AG08396 (cell line): Measurements from ENCODE around the gene TIMM23.
A peak's percentile ranks its signal among the peaks of the same experiment; 100 is the strongest.
"Not testable (repeated sequence)": the region's sequence is repeated elsewhere in the genome, so short reads cannot be mapped to it uniquely, and the experiment has no call there.

Source experiments
- DNase-seq: peaks from one replicate; pipeline ENCODE4 v3.0.0; 2012; ENCODE audit warnings: low spot score, mixed read lengths

The TIMM23 gene, protein sequence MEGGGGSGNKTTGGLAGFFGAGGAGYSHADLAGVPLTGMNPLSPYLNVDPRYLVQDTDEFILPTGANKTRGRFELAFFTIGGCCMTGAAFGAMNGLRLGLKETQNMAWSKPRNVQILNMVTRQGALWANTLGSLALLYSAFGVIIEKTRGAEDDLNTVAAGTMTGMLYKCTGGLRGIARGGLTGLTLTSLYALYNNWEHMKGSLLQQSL

DNA sequence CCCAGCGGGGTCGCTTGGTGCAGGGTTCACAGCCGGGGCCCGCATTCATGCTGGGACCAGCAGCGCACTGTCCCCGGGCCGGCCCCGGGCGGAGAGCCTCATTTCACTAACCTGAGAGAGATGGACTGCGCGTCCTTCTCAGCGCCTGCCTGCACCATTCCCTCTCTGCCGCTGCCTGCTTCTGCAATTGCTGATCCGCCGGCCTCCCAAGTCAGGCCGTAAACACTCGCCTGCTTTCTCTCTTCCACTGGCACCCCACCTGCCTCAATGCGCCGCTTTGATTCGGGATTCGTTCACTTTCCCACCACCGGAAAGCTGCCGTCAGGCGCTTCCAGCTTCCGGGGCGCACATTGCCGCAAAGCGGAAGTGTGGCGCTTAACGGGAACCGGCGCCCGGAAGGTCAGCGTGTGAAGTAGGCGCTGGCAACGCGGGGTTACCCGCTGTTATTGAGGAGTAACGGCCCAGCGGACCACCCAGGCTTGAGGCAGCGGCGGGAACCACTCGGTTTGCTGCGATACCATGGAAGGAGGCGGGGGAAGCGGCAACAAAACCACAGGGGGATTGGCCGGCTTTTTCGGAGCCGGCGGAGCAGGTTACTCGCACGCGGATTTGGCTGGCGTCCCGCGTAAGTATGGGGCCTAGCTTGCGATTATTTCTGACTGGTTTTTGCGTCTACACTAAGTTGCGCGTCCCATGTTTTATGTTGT lies at the start of gene TIMM23:
Gene TIMM23, plus strand, starts transcription at position 384 of the 707 bp plus-strand sequence. Its CDS starts 136 bp downstream, at position 520.
- DNase-seq, result peak; percentile 67

DNA sequence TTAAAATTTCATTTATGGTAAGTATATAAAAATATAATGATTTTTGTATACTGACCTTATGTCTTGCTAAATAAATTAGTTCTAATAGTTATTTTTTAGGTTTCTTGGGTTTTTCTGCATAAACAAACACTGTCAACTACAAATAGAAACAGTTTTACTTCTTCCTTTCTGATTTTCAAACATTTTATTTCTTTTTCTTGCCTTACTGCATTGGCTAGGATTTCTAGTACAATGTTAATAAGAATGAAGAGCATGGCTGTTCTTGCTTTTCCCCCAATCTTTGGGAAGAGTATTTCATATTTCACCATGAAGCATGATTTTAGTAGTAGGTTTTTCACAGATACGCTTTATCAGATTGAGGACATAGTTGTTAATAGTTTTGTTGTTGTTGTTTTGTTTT lies 45.5 kb upstream of the TIMM23 start:
- not testable (repeated sequence) for DNase-seq

DNA sequence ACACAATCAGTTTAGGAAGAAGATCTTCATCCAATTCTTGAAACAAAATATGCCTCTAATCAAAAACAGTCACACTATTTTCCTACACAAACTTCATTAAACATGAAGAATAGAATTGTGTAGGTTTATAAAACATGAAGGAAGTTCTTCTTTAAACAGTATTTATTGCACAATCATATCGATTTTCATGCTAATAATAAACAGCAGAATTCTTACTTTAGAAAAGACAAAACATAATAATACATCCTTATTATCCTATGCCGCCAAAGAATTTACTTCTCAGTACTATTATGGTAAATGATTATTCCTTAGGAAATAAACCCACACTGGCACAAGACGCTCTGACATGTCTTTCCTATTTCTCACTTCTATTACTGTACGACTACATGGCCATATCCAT lies 41.0 kb upstream of the TIMM23 start:
- not testable (repeated sequence) for DNase-seq

DNA sequence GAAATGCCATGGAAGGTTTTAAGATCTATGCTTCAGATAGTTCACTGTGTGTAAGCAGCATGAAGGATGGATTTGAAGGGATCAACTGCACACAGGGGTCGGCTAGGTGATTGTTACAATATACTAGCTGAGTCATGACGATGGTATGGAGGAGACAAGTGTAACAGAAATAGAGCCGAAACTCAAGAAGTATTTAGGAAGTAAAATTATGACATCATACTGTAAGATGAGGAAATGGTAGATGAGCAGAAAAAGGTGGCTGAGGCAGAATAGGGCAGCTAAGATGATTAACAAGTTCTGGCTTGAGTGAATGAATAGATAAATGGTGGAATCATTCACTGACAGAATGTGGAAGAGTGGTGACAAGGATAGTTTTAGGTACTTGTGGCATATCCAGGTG lies 37.5 kb upstream of the TIMM23 start:
- DNase-seq, result not testable (repeated sequence)

DNA sequence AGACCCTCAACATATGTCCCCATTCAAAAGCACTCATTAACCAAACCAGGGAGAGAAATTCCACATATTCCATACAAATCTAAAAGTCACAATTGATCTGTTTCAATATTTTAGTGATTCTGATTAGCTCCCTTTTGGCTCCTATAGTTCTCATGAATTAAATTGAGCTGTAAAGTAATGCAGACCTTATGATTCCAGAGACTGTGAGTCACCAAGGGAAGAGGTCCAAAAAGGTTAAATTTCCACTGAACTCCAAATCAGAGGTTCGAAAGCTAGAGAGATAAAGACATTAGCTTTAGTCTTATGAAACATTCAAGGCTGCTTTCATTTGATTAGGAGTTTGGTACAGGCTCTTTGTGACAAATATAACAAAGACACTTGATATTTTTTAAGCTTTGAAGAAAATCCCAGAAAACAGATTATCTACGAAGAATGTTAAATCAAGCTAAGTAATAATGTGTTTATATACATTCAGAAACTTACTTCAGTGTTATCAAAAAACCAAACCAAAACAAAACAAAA lies 33.1 kb upstream of the TIMM23 start:
- not testable (repeated sequence) for DNase-seq

DNA sequence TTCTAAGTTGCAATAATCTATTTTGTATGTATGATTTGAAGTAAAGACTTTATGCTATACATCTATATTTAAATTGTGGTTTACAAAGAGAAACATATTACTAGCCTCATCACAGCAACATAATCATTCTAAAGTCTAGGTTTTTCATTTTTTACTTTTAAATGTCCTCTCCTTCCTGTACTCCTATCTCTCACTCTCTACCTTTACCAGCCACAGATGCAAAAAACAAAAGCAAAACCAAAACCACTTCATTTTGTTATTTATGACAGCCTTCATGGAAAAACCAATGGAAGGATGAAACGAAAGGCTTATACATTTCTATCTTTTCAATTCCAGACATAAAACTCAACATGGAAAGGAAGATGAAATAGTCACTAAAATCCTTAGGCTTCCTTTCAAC lies 31.1 kb upstream of the TIMM23 start:
- DNase-seq, result not testable (repeated sequence)

DNA sequence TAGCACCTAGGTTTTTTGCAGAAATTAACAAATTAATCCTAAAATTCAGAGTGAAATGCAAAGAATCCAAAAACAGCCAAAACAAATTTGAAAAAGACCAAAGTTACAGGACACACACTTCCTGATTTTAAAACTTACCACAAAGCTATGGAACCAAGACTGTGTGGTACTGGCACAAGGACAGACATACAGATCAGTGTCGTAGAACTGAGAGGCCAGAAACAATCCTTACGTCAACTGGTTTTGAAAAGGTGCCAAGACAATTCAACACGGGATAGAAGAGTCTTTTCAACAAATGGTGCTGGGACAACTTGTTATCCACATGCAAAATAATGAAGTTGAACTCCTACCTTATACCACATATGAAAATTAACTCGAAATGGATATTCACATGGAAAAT lies 26.8 kb upstream of the TIMM23 start:
- not testable (repeated sequence) for DNase-seq

DNA sequence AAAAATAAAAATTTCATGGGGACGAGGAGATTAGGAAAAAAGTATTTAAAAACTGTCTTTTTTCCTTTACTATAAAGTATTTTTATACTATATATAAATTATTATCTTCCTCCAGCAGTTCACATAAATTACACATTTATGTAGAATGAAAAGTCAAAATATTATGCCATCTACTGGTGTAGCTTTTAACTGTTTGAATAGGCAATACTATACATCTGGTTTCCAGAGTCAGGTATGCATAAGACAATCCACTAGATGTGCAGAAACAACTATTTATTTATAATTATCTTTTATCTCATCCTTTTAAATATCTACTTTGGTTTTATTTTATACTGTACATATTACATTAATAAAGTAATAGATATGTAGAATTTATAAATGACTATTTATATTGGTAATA lies 24.9 kb upstream of the TIMM23 start:
- DNase-seq, result not testable (repeated sequence)

DNA sequence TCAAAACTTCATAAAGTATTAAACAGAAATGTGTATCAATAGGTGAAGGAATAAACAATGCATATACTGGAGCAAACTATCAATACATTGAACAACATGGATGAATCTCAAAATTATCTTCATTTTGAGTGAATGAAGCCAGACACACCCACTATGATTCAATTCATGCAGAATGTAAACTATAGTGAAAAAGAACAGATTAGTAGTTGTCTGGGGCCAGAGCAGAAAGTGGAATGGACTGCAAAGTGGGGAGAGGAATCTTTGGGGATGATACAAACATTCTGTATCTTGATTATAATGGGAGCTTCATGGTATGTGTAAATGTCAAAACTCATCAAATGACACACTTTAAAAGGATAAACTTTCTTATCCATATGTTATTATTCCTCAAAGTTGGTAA lies 23.5 kb upstream of the TIMM23 start:
- DNase-seq, result peak; percentile 8

DNA sequence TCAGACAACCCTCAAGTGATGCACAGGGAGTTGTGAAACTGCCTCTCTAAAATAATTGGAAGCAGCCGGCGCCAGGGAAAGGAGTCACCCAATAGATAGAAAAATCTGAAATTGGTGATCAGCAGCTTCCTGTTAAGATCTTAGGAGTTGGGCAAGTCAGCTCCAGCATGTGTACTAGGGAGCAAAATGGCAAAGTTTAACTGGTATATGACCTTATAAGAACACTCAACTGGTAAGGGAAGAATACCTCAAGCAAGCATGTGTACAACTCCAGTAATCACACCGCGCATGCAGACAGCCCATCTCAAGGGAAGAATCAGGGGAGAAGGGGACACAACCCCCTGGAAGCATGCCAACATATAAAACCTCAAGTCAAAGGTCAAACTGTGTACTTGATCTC lies 17.9 kb upstream of the TIMM23 start:
- not testable (repeated sequence) for DNase-seq

DNA sequence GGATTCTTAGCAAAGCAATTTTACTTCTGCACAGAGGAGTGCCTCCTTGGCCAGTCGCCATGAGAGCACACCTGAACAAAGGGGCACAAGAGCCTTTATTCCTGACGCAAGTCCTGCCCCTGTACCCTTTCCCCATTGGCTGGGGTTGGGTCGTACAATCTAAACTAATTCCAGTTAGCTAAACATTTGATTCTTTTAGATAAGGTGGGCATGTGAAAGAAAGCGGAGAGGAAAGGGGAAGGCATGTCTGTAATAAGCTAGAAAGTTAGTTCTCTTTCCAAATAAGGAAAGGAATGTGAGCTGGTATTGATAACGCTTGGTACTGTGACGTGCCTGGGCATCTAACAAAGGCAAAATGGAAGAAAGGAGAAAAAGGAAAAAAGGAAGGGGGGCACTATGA lies 15.7 kb upstream of the TIMM23 start:
- not testable (repeated sequence) for DNase-seq

DNA sequence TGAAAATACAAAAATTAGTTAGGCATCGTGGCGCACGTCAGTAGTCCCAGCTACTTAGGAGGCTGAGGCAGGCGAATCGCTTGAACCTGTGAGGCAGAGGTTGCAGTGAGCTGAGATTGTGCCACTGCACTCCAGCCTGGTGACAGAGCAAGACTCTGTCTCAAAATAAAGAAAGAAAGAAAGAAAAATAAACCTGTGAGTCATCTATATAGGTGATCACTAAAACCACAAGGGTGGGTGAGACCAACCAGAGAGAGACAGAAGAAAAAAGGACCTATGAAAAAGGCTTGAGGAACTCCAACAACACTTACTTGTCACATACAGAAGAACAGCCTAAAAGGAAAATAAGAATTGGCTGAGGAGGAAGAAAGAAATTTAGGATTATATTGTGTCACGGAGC lies 14.4 kb upstream of the TIMM23 start:
- DNase-seq, result not testable (repeated sequence)

DNA sequence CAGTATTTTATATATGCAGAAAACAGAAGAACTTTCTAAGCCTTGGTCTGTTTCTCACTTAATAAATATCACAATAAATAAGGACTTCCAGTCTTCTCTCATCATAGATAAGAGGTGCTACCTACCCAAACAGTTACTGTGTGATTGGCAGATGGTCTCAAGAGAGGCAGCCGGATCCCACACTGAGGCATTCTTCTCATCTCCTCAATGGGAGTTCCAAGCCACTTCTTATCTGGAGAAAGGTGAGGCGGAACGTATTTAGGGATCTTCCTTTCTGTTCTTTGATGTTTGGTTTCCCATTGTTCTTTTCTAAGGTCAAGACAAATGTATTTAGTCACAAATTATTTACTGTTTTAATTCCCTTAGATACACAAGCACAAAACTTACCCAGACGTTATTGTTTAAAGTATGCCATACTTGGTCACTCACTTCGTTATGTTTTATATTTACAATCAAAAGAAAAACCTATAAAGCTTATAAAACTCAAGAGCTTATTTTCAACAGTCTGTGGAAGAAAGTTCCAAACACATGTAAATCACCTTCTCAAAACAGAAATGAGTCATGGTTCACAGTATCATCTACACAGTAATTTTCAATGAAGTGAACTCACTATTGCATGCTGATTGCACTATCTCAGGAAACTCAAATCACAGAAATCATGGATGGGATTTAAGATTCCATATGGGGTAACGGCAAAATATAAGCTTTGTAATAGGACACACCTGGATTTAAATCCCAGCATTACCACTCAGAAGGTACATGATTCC lies 9.4 kb upstream of the TIMM23 start:
- DNase-seq, result not testable (repeated sequence)

DNA sequence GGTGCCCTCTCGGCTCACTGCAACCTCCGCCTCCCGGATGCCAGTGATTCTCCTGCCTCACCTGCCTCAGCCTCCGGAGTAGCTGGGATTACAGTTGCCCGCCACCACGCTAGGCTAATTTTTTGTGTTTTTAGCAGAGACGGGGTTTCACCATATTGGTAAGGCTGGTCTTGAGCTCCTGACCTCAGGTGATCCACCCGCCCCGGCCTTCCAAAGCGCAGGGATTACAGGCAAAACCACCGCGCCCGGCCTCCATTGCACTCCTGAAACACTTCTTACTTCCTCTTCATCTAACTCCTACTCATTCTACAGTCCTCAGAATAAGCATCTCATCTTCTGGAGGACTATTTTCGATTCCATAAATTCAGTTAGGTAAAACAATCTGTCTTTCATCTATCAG lies 1.3 kb upstream of the TIMM23 start:
- DNase-seq, result not testable (repeated sequence)

DNA sequence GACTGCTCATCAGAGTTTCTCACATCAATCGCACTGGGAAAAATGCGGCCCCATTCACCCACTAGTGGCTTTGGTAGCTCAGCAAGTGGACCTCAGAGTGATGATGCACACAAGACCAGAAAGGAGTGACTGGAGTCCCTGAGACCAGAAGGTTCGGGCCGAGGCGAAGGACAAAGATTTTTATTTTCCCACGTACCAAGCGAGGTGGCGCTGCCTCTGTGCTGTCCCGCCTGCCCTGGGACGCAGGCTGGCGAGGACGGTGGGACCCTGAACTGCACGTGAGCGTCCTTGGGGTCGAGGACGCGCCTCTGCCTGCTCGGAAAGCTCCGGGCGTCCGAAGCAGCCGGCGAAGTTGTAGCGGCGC lies 565 bp upstream of the TIMM23 start:
- peak; percentile 4 for DNase-seq

DNA sequence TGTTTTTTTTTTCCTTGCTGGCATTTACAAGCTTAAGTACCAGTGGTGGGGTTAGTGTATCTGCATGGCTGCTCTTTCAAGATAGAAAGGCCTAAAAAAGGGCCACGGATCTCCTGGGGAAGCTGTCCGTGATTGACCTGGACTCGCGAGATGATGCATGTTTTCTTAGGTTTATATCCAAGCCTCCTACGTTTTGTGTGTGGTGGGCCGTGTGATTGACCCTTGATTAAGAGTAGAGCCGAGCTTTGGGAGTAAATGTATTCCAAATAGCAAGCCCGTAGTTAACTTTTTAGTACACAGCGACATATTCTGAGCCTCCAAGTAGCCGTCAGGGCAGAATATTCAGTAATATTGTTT lies 502 bp downstream of the TIMM23 start:
- not testable (repeated sequence) for DNase-seq

DNA sequence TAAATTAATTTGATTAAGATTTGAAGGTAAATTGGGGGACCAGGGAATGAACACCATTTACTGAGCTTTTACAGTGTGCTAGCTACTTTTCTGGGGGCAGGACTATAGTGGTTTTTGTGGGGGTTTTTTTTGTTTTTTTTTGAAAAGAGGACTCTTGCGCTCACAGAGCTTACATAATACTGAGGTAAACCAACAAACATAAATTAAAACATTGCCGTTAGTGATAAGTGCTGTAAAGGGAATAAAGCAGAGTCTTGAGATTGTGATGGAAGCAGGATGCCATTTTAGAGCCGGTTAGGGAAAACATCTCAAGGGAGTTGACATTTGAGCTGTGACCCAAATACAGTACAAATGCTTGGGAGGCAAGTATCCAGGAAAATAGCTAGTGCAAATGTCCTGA lies 1.8 kb downstream of the TIMM23 start:
- DNase-seq, result not testable (repeated sequence)

DNA sequence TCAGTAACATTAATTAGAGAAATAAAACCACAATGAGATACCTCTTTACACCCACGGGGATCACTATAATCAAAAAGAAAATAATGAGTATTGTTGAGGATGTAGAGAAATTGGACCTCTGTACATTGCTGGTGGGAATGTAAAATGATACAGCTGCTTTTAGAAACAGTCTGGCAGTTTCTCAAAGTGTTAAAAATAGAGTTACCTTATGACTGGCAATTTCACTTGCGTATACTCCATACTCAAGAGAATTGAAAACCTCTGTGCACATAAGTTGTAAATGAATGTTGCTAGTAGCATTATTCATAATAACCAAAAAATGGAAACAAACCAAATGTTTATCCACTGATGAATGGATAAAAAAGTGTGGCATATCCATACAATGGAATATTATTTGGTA lies 6.3 kb downstream of the TIMM23 start:
- not testable (repeated sequence) for DNase-seq

DNA sequence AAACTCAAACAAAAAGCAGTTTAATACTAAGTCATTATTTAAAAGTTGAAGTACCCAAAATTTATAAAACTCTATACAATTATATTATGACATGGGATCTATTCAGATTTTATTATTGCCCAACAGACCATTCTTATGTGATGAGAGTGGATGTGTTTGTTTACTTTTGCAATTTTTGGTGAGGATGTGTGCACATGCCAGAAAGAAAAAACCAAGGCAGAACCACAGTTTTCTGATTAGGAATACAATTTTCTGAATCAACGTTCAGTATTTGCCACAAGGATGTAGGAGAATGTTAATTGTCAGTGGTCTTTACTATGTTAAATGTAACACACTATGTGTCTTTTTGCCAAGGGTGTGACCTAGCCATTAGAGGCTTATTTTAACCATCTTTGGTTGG lies 9.1 kb downstream of the TIMM23 start:
- not testable (repeated sequence) for DNase-seq

DNA sequence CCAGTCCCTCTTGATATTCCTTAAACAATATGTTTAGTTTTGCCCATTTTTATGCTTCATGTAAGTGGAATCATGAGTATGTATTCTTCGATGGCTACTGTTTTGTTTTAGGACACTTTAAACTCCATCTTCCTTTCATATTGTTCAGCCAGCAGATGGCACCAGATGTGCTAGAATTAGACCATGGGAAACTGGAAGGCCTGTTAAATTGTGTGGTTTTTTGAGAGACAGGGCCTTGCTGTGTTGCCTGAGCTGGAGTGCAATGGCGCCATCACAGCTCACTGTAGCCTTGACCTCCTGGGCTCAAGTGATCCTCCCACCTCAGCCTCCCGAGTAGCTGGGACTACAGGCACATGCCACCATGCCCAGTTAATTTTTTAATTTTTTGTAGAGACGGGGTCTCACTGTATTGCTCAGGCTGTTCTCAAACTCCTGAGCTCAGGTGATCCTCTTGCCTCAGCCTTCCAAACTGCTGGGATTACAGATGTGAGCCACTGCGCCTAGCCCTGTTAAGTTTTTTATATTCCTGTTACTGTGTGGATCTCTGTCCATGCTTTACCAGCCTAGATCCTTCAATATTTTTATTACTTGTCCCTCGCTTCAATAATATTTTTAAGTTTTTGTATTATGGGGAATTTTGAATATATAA lies 11.4 kb downstream of the TIMM23 start:
- not testable (repeated sequence) for DNase-seq

DNA sequence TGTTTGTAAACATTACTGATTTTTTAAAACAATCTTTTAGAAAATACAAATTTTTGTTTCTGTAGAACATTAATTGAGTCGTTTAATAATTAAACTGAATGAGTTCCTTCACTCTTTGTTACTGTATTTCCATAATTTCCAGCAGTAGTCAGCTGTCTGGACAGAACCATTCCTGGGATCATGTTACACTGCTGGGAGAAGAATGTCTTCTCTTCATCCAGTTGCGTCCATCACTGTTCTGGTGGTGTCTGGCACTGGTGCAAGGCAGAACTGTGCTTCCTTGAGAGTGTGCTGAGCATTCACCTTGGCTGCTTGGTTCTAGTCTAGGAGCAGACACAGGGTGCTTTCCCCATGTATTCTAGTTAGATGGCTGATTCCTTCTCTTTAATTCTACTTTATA lies 12.2 kb downstream of the TIMM23 start:
- not testable (repeated sequence) for DNase-seq

DNA sequence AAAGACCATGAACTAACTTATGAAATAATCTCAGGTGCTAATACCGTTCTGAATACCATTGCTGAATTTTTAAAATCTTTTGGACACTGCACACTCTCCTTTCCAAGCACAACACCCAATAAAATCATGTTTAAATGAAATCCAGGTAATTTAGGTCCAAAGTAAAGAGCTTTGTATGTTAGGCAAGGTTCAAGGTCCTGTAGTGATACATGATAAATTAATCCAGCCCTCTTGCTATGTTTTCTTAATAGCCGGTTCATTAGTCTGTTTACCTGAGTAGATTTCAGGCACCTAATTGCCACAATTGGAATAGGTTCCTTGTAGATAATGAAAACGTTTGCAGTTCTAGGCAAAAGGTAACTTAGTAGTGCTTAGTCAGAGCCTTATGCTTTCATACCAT lies 13.3 kb downstream of the TIMM23 start:
- not testable (repeated sequence) for DNase-seq
